Nephron (organoid): Measurements from ENCODE around the gene GIGYF2.

Experiments used
- H3K27ac Mint-ChIP-seq, 3 experiments: 2 replicates each; pipeline ENCODE4 v1.8.0; 2020; ENCODE audit warnings: mixed read lengths in 3 of 3, mild to moderate bottlenecking in 2 of 3, moderate library complexity in 1 of 3
- H3K27me3 Mint-ChIP-seq: 2 replicates; pipeline ENCODE4 v1.8.0; 2021; ENCODE audit warnings: low read depth, mild to moderate bottlenecking, moderate library complexity, mixed read lengths
- H3K36me3 Mint-ChIP-seq: 2 replicates; pipeline ENCODE4 v1.8.0; 2020; ENCODE audit warnings: low read depth, mixed read lengths
- H3K4me1 Mint-ChIP-seq: 2 replicates; pipeline ENCODE4 v1.8.0; 2020; ENCODE audit warnings: mixed read lengths
- H3K4me3 Mint-ChIP-seq, 3 experiments: 2 replicates each; pipeline ENCODE4 v1.8.0; 2020; ENCODE audit warnings: mild to moderate bottlenecking in 3 of 3, mixed read lengths in 3 of 3, moderate library complexity in 2 of 3
- H3K9me3 Mint-ChIP-seq: 2 replicates; pipeline ENCODE4 v1.8.0; 2020; ENCODE audit warnings: mixed read lengths
- CTCF ChIP-seq, 3 experiments: fragments of 200-600 bp; sonication (generic); IDR thresholded peaks; one replicate each; pipeline ENCODE4 v1.5.0; 2021; ENCODE audit warnings: antibody characterized with exemption in 3 of 3; ENCODE audit not compliant: unreplicated experiment in 3 of 3

Gene GIGYF2

GRCh38 chr2:232697059-232697806 lies at the start of gene GIGYF2:
Gene GIGYF2, plus strand, starts transcription at chr2:232697331. Its CDS starts 37,867 bp downstream, at chr2:232735198.
- Mint-ChIP-seq H3K4me1 (peaks cover 30% of the 10 kb centered on the region), H3K9me3 (no peaks in the 10 kb centered on the region), H3K27me3 (peaks cover 3% of the 10 kb centered on the region), H3K36me3 (peaks cover 9% of the 10 kb centered on the region), H3K27ac (peak within 1 kb of the TSS; percentile 86 to 94 (median 90)), H3K4me3 (peak within 1 kb of the TSS; percentile 98)
- no peak for TF ChIP-seq CTCF (IDR thresholded peaks at IDR 0.05; ENCODE audit: unreplicated experiment in 3 of 3)

- no peak for TF ChIP-seq CTCF (IDR thresholded peaks at IDR 0.05; ENCODE audit: unreplicated experiment in 3 of 3)
- Mint-ChIP-seq H3K36me3 (no peaks in the 10 kb centered on the region), H3K27me3 (peaks cover 9% of the 10 kb centered on the region), H3K4me3 (no peak overlapping the region), H3K9me3 (no peaks in the 10 kb centered on the region), H3K27ac (no peak overlapping the region), H3K4me1 (peaks cover 5% of the 10 kb centered on the region)
Observed at GRCh38 chr2:232649033-232649432, 48.1 kb upstream of the GIGYF2 start.

- Mint-ChIP-seq H3K4me1 (peaks cover 10% of the 10 kb centered on the region), H3K27me3 (peaks cover 4% of the 10 kb centered on the region), H3K9me3 (no peaks in the 10 kb centered on the region), H3K36me3 (no peaks in the 10 kb centered on the region), H3K4me3 (no peak overlapping the region), H3K27ac (peak overlapping the region; percentile 3 to 58 (median 11))
- TF ChIP-seq CTCF (IDR thresholded peaks at IDR 0.05; ENCODE audit: unreplicated experiment in 3 of 3), result no peak
Observed at GRCh38 chr2:232652505-232652851, 44.7 kb upstream of the GIGYF2 start.

- no peaks in the 10 kb centered on the region for H3K9me3 Mint-ChIP-seq
- H3K4me3 Mint-ChIP-seq, result no peak overlapping the region
- H3K27ac Mint-ChIP-seq, result no peak overlapping the region
- no peak for TF ChIP-seq CTCF (IDR thresholded peaks at IDR 0.05; ENCODE audit: unreplicated experiment in 3 of 3)
- H3K36me3 Mint-ChIP-seq, result no peaks in the 10 kb centered on the region
- H3K4me1 Mint-ChIP-seq, result peaks cover 10% of the 10 kb centered on the region
- H3K27me3 Mint-ChIP-seq, result peaks cover 9% of the 10 kb centered on the region
Observed at GRCh38 chr2:232653441-232653840, 43.7 kb upstream of the GIGYF2 start.

- no peak for TF ChIP-seq CTCF (IDR thresholded peaks at IDR 0.05; ENCODE audit: unreplicated experiment in 3 of 3)
- Mint-ChIP-seq H3K4me3 (no peak overlapping the region), H3K36me3 (no peaks in the 10 kb centered on the region), H3K9me3 (no peaks in the 10 kb centered on the region), H3K27ac (no peak overlapping the region), H3K4me1 (peaks cover 10% of the 10 kb centered on the region), H3K27me3 (peaks cover 5% of the 10 kb centered on the region)
Observed at GRCh38 chr2:232655392-232655791, 41.7 kb upstream of the GIGYF2 start.

- no peak for TF ChIP-seq CTCF (IDR thresholded peaks at IDR 0.05; ENCODE audit: unreplicated experiment in 3 of 3)
- no peak overlapping the region for H3K27ac Mint-ChIP-seq
- H3K4me1 Mint-ChIP-seq, result peaks cover 4% of the 10 kb centered on the region
- H3K27me3 Mint-ChIP-seq, result peaks cover 9% of the 10 kb centered on the region
- peaks cover 2% of the 10 kb centered on the region for H3K9me3 Mint-ChIP-seq
- H3K36me3 Mint-ChIP-seq, result peaks cover 4% of the 10 kb centered on the region
- H3K4me3 Mint-ChIP-seq, result no peak overlapping the region
Observed at GRCh38 chr2:232658217-232658785, 38.8 kb upstream of the GIGYF2 start.
